Left forelimb (tissue), 1 donor: ENCODE data around the gene FIP1L1.

ENCODE experiments used
- DNase-seq: peaks from one replicate; pipeline ENCODE4 v3.0.0-alpha.2; 2018; ENCODE audit warnings: low spot score

Gene FIP1L1

DNA sequence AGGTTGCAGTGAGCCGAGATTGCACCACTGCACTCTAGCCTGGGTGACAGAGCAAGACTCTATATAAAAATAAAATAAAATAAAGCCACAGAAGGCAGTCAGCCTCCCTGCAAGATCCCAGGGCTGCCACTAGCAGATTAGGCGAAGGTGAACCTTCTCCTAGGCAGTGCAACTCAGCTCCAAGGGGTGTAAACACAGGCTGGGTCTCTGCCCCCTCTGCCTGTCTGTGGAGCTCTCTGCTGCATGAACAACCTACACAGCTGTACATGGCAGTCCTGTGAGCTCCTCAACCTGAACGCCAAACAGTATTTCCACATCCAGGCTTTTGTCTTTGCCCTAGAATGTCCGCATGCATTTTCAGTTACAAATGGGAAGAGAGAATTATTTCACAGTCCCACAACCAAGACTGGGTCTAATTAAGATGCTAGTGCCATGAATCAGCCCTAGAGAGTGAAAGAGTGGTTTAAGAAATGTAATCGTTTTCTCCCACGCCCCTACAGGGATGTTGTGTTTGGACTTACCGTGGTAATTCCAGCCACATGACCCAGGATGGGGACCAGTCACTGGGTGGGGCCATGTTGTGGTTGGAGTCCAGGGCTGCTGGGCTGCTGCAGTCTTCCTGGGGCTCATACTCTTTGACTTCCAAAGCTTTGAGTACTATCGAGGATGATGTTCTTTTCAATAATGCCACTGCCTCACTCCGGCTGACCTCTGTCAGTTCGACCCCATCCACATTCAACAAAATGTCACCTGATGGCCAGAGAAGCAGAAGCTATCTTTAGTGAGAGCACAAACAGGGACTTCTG is 99.0 kb downstream of the FIP1L1 start:
- no peak for DNase-seq

DNA sequence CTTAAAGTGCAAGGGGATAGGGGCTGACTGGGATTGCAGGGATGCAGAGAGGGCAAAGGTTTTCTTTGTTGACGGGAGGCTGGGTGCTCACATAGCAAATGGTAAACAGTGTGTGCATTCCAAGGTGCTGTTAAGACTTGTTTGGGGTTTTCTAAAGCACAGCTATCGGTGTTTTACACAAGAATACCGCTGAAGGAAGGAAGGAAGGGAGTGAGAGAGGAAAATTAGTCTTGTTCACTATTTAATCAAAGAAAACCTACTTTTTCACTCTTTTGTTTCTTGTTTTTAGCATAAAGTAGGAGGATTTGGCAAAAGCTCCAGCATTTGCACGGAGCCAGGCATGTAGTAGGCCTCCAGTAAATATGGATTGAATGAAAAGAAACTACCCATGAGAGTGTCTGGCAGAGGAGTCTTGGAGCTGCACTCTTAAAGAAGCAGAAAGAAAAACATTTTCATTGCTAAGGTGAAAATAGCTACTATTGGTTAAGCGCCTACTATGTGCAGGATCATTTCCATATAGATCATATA is 99.7 kb downstream of the FIP1L1 start:
- no peak for DNase-seq

DNA sequence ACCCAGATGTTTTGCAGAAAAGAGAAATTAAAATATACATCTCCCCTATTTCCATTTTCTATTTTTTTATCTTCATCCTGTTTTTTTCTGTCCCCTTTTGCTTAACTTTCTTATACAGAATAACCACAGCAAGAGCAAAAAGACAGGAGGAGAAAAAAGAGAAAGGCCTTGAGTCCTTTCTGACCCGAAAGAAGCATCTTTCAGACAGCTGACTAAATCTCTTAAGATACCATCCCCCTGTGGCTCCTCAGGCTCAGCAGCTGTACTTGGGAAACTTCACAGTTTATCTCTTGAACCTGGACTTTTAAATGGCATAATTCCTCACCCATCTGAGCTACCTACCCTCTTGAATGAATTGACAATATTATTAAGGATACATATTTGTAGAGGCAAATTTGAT is 100.2 kb downstream of the FIP1L1 start:
- DNase-seq = no peak

DNA sequence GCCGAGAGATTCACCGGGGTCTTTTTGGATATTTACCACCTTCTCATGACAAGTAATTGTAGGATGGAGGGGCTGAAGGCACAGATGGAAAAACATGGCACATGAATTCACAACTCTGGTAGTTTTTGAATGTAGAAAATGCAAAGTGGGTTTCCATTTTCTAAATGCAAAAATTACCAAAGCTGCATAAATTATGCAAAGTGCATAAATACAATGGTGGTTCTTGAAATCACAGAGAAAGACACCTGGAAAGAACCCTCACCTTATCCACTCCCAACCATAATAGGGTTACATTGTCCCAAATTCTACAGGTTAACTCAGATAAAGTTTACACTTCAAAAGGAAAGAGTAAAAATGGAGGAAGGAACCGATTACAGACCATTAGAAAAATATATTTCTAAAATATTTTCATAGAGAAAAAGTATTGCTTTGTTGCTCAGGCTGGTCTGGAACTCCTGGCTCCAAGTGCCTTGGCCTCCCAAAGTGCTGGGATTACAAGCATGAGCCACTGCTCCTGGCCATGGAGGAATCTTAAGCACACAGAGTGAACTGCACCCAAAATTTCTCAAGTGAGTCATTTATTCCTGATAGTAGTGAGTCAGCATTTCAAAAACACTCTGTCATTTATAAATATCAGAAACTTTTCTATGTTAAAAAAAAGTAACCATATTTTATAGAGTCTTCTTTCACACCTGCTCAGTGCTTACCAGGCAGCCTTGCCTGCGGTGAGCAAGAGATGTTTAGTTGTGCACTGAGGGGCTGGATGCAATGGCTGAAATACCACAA is 101.4 kb downstream of the FIP1L1 start:
- DNase-seq = no peak

DNA sequence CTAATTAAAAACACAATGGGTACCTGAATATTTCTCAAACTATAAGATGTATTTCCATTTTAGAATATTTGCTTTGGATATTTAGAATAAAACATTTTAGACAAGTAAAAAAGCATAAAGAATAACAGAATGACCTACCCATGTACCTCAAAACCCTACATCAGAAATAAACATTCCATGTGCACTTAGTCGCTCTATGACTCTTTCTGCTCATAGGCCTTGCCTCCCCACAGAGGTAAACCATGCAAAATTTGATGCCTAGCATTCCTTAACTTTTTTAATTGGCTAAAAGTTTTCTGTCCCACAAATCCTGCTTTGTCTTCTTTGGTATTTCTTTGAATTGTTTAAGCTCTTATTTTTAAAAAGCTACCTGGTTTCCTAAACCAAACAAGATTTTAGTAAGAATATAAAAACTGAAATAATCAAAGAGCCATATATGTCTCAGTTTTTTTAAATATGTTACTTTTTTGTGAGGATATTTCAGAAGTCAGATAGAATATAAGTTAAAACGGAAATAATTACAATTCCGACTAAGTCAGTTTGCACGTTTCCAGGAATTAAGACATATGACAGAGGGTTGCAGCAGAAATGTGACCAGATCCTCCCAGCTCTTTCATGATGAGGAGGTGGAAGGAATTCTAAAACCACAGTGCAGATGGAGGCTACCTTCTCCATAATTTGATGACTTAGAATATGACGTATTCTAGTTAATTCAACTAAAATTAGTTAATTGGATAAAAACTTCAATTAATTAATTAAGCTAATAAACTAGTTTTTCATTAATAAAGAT is 102.5 kb downstream of the FIP1L1 start:
- no peak for DNase-seq

DNA sequence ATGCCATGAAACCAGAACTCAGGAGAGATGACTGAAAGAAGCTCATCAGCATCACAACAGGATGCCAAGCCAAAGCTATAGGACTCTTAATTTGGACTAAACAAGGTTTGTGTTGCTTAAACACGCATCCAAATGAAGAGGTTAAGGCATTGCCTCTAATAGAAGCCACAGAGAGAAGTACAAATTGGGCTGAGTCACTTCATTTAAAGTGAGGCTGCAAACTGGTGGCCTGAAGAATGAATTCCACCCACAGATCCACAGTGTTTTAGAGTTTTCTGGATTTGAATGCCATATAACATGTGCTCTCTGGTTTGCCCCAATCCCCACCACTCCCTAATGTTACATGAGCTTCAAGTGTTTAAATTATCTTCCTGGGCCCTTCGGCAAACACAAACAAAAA is 103.5 kb downstream of the FIP1L1 start:
- no peak for DNase-seq

DNA sequence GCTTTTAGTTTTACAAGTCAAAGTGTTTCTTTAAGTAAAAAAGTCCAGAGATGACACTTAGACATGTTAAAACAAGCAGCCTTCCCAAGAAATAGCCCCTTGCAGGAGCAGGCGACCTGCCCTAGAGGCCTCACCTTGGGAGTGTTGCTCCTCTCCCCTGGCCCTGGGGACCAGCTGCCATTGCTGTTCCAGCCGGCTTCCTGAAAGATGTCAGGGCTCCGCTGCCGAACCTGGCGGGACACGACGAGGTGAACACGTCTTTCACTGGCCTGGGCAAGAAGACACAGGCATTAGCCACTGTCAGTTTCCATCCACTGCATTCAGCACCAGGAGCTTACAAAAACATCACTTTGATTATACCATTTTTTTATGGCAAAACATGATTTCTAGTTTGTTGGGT is 104.1 kb downstream of the FIP1L1 start:
- DNase-seq = no peak

DNA sequence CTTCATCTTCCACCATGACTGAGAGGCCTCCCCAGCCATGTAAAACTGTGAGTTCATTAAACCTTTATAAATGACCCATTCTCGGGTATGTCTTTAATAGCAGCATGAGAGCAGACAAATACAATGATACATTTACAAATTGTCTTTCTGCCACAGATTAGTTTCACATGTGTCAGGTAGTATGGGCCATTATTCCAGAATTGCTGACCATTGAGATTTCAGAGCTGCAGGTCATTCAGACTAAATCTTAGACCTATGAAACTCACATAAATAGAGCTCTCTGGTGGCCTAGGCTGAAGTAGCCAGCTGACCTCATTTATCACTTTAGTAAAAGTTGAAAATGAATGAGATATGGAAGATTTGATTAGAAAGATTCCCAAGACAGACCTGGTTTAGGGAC is 105.8 kb downstream of the FIP1L1 start:
- no peak for DNase-seq

DNA sequence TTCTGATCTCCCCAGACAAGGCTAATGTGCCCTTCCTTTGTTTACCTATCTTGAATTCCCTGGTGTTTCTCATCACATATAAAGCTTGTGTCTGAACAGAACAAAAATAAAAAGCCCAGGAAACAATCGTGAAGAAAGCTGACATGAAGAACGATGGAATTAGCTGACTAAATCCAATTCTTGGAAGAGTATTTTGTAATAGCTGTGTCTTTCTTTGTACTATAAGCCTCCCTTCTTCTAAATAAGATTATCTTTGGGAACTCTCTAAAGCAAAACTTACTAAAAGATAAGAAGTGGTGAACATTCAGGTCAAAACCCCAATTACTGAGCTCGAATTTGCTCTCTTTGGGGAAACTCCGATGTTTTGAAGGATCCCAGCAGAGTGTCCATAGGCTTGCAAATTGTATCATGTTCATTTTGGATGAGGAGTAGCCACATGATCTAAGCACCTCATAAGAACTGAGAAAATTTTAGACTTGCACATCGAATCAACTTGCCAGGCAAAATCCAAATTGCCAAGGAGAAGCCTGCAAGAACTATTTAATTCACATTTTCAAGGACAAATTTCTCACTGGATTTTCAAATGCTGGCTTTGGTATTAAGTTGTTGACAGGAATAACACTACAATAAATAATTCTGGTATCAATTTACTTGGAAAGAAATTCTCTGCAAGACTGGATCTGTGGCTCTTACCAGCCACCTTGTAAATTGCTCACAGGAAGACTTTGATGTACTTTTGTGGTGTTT is 107.6 kb downstream of the FIP1L1 start:
- DNase-seq = no peak

DNA sequence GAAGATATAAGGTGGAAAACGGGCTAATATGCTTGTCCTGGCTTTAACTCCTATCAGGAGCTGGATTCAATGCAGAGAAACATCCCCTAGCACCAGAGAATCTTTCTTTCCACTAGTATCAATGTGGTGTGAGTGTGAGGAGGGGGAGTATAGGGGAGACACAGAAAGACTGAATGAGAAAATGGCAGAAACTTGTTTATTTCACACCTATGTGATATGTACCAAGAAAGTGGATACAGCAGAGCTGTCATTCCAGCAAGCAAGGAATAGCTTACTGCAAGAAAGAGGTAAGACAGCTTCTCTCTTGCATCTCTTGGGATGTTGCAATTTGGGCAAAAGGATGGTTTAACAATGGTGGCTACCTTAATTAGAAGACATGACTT is 108.2 kb downstream of the FIP1L1 start:
- no peak for DNase-seq

DNA sequence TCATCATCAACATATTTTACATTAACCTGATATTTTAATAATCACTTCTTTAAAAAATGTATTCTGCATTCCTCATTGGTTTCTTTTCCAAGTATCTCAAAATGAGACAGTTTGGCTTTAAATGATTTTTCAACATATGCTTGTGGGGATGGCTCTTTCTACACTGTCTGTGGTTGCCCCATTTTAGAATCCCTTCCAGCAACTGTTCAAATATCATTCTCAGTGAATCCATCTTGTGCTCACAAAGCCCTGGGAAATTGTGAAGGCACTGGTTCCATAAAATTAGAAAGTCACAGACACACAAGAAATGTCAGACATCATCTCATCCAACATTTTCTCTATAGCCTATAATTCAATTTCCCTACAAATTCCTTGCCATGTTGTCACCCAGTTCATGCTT is 110.3 kb downstream of the FIP1L1 start:
- DNase-seq = no peak

DNA sequence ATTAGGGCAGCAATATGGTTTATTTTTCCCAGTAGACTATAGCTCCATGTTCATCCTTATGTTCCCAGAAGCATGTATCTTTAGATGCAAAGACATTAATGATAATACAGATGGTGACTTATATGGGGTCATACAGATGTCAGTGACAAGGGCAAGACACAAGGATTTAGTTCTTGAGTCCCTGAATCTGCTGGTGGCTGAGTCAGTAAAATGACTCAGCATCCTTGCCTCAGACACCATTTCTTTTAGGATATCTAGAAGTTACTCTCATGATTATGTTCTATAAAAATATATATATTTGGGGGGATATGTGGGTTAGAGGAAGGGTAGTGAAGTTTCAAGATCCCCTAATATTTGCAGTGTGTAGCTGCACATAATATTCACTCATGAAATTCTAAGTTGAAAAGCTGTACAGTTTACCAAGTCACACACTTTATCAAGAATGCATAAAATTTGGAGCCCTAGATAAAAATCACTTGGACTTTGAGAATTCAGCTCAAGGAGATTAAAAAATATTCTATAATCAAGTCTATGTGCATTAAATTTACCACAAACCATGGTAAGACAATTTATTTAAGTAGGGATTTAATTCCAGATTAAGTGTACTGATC is 111.9 kb downstream of the FIP1L1 start:
- DNase-seq = no peak

DNA sequence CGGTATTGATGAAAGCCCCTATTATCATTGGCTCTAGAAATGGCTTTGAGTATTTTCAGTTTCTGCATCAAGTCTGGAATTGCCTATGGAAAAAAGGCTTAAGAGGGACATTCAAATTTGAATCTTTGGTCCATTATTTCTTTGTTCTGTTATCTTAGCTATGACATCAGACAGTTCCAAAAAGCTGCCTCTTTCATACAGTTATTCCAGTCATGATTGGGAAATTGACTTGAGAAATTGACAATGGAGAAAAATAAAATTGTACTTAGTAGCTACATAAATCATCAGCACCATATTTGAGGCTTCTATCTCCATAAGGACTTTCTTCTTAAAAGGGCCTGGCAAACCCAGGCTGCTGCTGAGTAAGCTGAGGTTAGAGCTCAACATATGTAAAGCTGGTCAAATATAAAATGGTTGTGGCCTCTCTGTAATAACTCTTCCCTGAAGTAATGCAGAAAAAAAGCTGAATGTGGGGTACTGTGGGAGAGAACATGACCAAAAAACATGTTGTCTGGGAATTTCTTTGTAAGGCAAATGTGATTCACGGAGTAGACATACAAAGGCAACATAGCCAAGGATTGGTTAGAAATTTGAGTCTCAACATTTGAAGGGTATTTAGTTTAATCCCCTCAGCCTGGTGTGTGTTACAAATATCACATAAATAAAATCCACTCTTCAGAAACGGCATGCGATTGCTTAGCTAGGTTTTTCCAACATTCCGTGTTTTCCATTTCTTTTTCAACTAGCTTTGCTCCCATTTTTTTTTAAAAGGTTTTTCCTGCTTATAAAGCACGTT is 112.9 kb downstream of the FIP1L1 start:
- DNase-seq = no peak

DNA sequence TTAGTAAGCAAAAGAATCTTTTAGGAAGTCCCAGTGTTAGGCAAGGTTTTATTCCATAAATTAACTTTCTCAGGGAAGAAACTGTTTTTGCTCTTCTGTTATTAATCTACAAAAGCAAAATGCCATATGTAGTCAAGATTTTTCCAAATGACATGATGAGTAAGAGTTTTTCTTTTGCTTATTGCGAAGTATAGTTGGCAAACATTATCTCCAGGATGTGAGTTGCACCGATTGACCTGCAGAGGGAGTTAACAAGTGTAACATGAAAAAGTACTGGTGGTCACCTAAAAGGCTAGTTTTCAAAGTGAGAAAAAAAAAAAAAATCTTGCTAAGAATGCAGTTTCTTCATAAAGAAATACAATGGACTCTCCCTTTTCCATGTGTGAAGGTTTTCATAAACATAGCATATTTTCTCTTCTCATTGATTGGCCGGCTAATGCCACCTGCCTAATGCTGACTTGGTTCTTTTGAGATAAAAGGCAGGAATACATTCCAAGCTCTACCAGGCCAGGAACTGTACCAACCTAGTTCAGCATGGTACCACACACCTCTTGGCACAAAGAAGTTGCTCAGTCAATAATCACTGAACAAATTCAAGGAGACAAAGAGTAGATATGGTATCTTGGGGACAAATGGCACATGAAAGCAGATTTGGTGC is 113.7 kb downstream of the FIP1L1 start:
- DNase-seq = no peak

DNA sequence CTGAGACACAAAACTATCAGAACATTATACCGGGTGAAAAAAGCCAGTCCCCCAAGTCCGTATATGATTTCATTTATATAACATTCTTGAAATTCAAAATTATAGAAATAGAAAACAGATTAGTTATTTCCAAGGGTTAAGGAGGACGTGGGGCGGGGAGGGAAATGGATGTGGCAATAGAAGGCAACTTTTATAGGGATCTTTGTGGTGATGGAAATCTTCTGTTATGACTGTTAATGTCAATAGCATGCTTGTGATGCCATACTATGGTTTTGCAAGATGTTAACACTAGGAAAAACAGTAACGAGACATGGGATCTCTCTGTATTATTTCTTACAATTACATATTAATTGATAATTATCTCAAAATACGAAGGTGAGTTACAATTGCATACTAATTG is 117.4 kb downstream of the FIP1L1 start:
- DNase-seq = no peak

DNA sequence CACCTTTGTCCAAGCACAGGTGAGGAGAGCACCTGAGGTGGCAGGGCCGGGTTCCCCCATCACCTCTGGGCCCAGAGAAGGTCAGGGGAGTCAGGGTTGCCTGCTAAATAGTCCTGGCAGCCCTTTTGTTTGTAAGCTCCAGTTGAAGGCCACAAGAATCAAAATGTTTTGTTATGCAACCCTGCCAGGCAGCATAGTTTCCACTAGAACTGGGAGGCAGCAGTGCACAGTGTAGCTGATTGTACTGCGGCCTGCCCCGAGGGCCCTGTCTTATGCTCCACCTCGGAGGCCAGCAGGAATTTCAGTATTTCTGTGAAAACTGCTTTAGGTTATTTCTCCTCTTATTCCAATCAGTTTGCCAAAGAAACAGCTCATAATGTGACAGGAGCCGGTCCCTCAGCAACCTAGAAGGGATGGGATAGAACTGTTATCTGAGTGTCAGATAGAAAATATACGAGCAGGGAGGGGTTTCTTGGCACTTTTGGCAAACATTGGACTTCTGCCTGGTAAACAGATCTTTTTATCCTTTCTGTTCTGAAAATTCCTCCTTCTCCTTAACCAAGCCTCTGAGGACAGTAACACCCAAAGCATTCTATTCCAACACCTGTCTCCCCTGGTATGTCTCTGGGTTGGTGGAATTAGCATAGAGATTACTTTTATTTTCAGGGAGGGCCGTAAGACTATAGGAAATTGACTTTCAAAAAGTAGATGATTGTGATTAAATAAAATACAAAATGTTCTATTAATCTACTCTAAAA is 120.2 kb downstream of the FIP1L1 start:
- DNase-seq = no peak

DNA sequence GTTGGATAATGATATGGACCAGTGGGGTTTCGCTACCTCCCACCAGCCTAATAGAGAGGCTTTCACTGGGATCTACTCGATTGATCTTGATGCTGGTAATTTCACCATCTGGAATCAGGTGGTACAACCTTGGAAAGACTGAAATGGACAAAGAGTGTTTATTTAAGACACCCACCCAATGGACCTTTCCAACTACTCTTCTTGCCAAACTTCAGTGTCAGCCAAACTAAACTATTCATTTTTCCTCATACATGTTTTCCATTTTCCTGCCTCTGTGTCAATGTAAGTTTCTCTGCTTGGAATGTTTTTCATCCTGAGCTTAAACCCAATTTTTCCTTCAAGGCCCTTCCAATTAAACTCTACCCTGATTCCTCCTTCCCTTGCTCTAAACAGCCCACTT is 121.3 kb downstream of the FIP1L1 start:
- no peak for DNase-seq

DNA sequence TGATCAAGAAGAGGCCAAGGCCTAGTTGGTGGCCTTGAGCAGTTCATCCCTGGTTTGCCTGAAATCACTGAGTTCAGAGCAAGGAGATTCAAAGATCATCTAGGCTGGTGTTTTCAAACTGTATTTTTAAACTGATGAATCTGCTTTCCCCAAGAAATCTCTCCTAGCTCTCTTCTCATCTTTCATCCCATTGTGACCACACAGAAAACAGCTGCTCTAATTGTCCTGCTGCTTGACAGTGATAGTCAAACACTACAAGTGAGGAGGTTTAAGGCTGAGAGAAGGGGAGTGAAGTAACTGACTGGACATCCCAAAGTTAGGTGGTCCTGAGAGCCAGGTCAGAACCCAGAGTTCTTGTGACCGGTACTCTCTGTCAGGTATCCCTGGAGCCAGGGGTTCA is 122.3 kb downstream of the FIP1L1 start:
- no peak for DNase-seq

DNA sequence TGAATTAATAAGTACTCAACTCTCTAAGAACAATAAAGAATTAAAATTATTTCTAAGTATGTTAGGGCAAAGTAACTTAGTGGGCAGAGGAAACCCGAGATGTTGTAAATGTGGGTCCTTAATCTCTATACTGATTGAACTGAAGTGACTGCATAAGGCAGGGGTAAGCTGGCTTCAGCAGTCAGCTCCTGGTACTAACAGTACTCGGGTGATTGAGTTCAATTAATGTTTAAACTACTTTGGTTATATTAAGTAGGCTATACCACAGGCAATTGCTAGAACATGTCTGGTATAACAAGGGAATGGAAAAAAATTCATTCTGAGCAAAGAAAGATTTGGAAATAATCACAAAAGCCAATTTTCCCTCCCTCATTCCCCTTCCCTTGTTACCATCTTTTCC is 123.1 kb downstream of the FIP1L1 start:
- no peak for DNase-seq
